ENCODE data around the gene DCST2. TPM values are rescaled to one million over a fixed set of nuclear protein-coding genes. Genes with fewer than 3 reads are reported as not detected.

The DCST2 gene
- total and polyA plus RNA-seq, 12 donors, result 0.14 to 15.2 (median 1.1) TPM; not detected in 2

DNA sequence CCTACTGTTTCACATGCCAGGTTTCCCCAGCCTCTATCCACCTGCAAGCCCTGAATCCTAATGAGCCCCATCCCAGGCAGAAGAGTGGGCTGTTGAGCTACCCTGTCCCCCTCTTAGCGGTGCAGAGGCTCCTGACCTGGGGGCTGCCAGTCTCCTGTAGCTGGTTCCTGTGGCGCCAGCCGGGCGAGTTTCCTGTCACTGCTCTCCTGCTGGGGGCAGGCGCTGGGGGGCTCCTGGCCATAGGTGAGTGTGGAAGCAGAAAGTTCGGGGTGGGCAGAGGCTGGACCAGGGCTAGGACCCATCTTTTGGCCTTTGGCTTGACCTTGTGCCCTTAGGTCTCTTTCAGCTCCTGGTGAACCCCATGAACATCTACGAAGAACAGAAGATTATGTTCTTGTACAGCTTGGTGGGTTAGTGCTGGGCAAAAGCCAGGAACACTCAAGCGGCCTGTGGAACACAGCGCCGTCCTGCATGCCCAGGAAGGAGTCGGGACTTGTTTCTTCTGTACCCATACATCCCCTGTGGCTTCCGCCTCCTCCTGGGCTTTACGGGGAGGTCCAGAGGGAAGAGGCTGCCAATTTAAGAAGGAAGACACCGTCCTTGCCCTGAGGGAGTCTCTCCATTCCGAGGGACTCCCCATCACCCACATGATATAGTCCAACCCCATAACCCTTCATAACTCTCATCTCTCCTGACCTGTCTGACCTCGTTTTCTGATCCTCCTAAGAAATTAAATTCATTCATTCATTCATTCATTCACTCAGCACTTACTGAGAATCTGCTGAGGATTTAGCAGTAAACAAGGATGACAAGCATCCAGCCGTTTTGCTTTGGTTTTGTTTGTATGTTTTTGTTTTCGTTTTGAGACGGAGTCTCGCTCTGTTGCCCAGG is 982 bp upstream of the DCST2 start:
- no peak overlapping the region for H3K27ac ChIP-seq
- no peaks in the 10 kb centered on the region for H3K4me1 ChIP-seq (replicated peaks in 1 of 2)
- no peaks in the 10 kb centered on the region for H3K27me3 ChIP-seq
- H3K4me3 ChIP-seq, result no peak overlapping the region
- WGBS, 4 donors, result 83 to 89% (median 86%) methylated on average over 19 to 20 of the region's 20 CpGs
- DNase-seq, result no peak
- TF ChIP-seq, protein P1, sequence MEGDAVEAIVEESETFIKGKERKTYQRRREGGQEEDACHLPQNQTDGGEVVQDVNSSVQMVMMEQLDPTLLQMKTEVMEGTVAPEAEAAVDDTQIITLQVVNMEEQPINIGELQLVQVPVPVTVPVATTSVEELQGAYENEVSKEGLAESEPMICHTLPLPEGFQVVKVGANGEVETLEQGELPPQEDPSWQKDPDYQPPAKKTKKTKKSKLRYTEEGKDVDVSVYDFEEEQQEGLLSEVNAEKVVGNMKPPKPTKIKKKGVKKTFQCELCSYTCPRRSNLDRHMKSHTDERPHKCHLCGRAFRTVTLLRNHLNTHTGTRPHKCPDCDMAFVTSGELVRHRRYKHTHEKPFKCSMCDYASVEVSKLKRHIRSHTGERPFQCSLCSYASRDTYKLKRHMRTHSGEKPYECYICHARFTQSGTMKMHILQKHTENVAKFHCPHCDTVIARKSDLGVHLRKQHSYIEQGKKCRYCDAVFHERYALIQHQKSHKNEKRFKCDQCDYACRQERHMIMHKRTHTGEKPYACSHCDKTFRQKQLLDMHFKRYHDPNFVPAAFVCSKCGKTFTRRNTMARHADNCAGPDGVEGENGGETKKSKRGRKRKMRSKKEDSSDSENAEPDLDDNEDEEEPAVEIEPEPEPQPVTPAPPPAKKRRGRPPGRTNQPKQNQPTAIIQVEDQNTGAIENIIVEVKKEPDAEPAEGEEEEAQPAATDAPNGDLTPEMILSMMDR (IDR thresholded peaks at IDR 0.05), result no peak
- TF ChIP-seq POLR2A (IDR thresholded peaks at IDR 0.05), result no peak
- no peaks in the 10 kb centered on the region for H3K36me3 ChIP-seq (replicated peaks in 1 of 2)
- intact Hi-C loops (cut with DNase I), result no loop called here
- no peaks in the 10 kb centered on the region for H3K9me3 ChIP-seq (replicated peaks in 1 of 3)

GRCh38 chr1:155032886-155033285 is 695 bp downstream of the DCST2 start:
- Histone ChIP-seq H3K4me3 (no peak overlapping the region), H3K36me3 (replicated peaks in 1 of 2) (no peaks in the 10 kb centered on the region), H3K27me3 (no peaks in the 10 kb centered on the region), H3K9me3 (replicated peaks in 1 of 3) (no peaks in the 10 kb centered on the region), H3K4me1 (replicated peaks in 1 of 2) (no peaks in the 10 kb centered on the region), H3K27ac (no peak overlapping the region)
- WGBS, 4 donors, result 90 to 98% (median 91%) methylated on average over 12 of the region's 12 CpGs
- TF ChIP-seq POLR2A (IDR thresholded peaks at IDR 0.05), result no peak
- TF ChIP-seq, protein P1 (IDR thresholded peaks at IDR 0.05), result no peak
- intact Hi-C loops (cut with DNase I), result no loop called here
- no peak for DNase-seq

DNA sequence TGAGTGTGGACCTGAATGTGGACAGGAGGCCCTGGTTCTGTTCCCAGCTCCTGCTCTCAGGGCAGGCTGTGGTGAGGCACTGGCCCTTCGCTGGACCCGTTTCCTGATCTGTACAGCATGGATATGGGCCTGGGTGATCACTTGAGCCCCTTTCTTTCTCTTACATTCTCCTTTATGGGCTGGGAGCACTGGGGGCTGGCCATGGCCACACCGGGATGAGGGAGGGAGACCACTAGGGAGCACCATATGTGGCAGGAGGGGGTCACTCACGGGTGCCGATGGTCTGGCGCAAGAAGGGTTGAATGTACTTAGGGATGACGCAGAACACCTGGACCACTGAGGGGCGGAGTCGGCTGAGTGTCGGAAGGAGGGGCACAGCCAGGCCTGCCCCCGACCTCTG is 2.7 kb downstream of the DCST2 start:
- intact Hi-C loops (cut with DNase I), result no loop called here
- H3K27me3 ChIP-seq, result no peaks in the 10 kb centered on the region
- TF ChIP-seq, protein P1 (IDR thresholded peaks at IDR 0.05), result no peak
- no peak for TF ChIP-seq POLR2A (IDR thresholded peaks at IDR 0.05)
- no peak overlapping the region for H3K4me3 ChIP-seq
- H3K9me3 ChIP-seq (replicated peaks in 1 of 3), result no peaks in the 10 kb centered on the region
- 82 to 95% (median 90%) methylated on average over 9 to 11 of the region's 11 CpGs for WGBS, 4 donors
- no peaks in the 10 kb centered on the region for H3K4me1 ChIP-seq (replicated peaks in 1 of 2)
- no peak for DNase-seq
- H3K36me3 ChIP-seq (replicated peaks in 1 of 2), result no peaks in the 10 kb centered on the region
- no peak overlapping the region for H3K27ac ChIP-seq

- WGBS, 4 donors, result 87 to 93% (median 90%) methylated on average over 7 to 15 of the region's 15 CpGs
- Histone ChIP-seq H3K27me3 (no peaks in the 10 kb centered on the region), H3K27ac (no peak overlapping the region), H3K9me3 (replicated peaks in 1 of 3) (no peaks in the 10 kb centered on the region), H3K4me1 (replicated peaks in 1 of 2) (no peaks in the 10 kb centered on the region), H3K4me3 (no peak overlapping the region), H3K36me3 (replicated peaks in 1 of 2) (no peaks in the 10 kb centered on the region)
- intact Hi-C loops (cut with DNase I), result no loop called here
- DNase-seq, result no peak
- no peak for TF ChIP-seq POLR2A (IDR thresholded peaks at IDR 0.05)
- TF ChIP-seq, protein P1 (IDR thresholded peaks at IDR 0.05), result no peak
Measured at GRCh38 chr1:155030243-155030795, 3.3 kb downstream of the DCST2 start.
